K562 (cell line): ENCODE measurements around the gene KXD1. TPM values are rescaled to one million over a fixed set of nuclear protein-coding genes. Genes with fewer than 3 reads are reported as not detected.
A peak's percentile ranks its signal among the peaks of the same experiment; 100 is the strongest.

ENCODE experiments used
- CBX2 ChIP-seq: fragments of 200-600 bp; sonication (generic); IDR thresholded peaks from one replicate; pipeline ENCODE4 v1.6.1; 2012; ENCODE audit warnings: mild to moderate bottlenecking, low read length, inconsistent platforms; ENCODE audit not compliant: insufficient read depth, poor library complexity, severe bottlenecking
- CBX3 ChIP-seq, 2 experiments: IDR thresholded peaks; 1 replicate in 1 of 2; 2 replicates in 1 of 2; pipeline ENCODE4 v1.6.1; 2012; ENCODE audit warnings: inconsistent platforms in 2 of 2, low read length in 2 of 2, borderline replicate concordance in 1 of 2, control low read depth in 1 of 2
- ETV1 ChIP-seq: fragments of 450-650 bp; conservative IDR thresholded peaks from 2 replicates; pipeline ENCODE4 v1.6.1; 2016; ENCODE audit warnings: missing genetic modification characterization, control low read depth, low read depth, missing compliant biosample characterization
- FOXA3 ChIP-seq, 2 experiments: fragments of 450-650 bp in 1 of 2; sonication (generic) in 1 of 2; formaldehyde crosslinking; IDR thresholded peaks in 1 of 2; conservative IDR thresholded peaks in 1 of 2; 2 replicates each; pipeline versions ENCODE4 v1.4.0 to v1.8.0; 2020 to 2022; ENCODE audit warnings: mild to moderate bottlenecking in 2 of 2, missing genetic modification reagents in 1 of 2
- GTF2B ChIP-seq: IDR thresholded peaks from 2 replicates; pipeline ENCODE4 v1.6.1; 2011; ENCODE audit not compliant: insufficient read length; ENCODE audit errors: extremely low read depth
- HIVEP1 ChIP-seq: fragments of 250-450 bp; sonication (Bioruptor Pico); IDR thresholded peaks from 2 replicates; pipeline ENCODE4 v1.4.0; 2020; ENCODE audit warnings: mild to moderate bottlenecking
- RNF219 ChIP-seq: fragments of 250-450 bp; sonication (Bioruptor Pico); IDR thresholded peaks from 2 replicates; pipeline ENCODE4 v1.5.0; 2022; ENCODE audit warnings: mild to moderate bottlenecking
- SFPQ ChIP-seq: fragments of 200-400 bp; formaldehyde crosslinking; IDR thresholded peaks from 2 replicates; pipeline ENCODE4 v1.6.1; 2017; ENCODE audit warnings: mild to moderate bottlenecking, low read depth, low read length, moderate library complexity
- SP1 ChIP-seq: sonication (generic); formaldehyde crosslinking; IDR thresholded peaks from 2 replicates; pipeline ENCODE4 v1.8.1; 2022; ENCODE audit warnings: mild to moderate bottlenecking, missing genetic modification reagents
- TGIF2 ChIP-seq: sonication (generic); formaldehyde crosslinking; IDR thresholded peaks from 2 replicates; pipeline ENCODE4 v1.8.1; 2022; ENCODE audit warnings: mild to moderate bottlenecking, missing genetic modification reagents, moderate library complexity
- THRAP3 ChIP-seq: fragments of 450-650 bp; IDR thresholded peaks from 2 replicates; pipeline ENCODE4 v1.6.1; 2016; ENCODE audit warnings: mild to moderate bottlenecking, inconsistent platforms, borderline replicate concordance
- ZBTB17 ChIP-seq: fragments of 450-650 bp; formaldehyde crosslinking; IDR thresholded peaks from 2 replicates; pipeline ENCODE4 v1.4.0; 2020; ENCODE audit warnings: mild to moderate bottlenecking
- ZNF124 ChIP-seq: sonication (generic); formaldehyde crosslinking; IDR thresholded peaks from 2 replicates; pipeline ENCODE4 v1.8.1; 2022; ENCODE audit warnings: missing genetic modification reagents
- ZNF212 ChIP-seq: fragments of 450-650 bp; formaldehyde crosslinking; IDR thresholded peaks from 2 replicates; pipeline ENCODE4 v1.4.0; 2020; ENCODE audit warnings: mild to moderate bottlenecking
- ZNF740 ChIP-seq, 3 experiments: fragments of 200-800 bp in 1 of 3; sonication (Bioruptor generic) in 1 of 3; sonication (generic) in 1 of 3; formaldehyde crosslinking in 1 of 3; IDR thresholded peaks; 2 replicates each; pipeline versions ENCODE4 v1.6.1 to v1.8.0; 2016 to 2022; ENCODE audit warnings: mild to moderate bottlenecking in 2 of 3, missing compliant biosample characterization in 2 of 3, missing genetic modification characterization in 2 of 3, missing genetic modification reagents in 1 of 3
- polyA plus RNA-seq, 8 experiments: library from polyadenylated mRNA; depleted of rRNA in 4 of 8; stranded (reverse) in 5 of 8; unstranded in 3 of 8; fragments of >200 nt; fragmentation: Nextera tagmentation in 2 of 8; fragmentation: Illumina TruSeq in 1 of 8; extraction: Ambion mirVana in 2 of 8; extraction: Trizol in 1 of 8; gene quantifications; 2 replicates each; pipeline versions ENCODE4 v1.2.1 to v1.2.3, GENCODE V29; 2011 to 2014; ENCODE audit warnings: inconsistent platforms in 1 of 8, missing spikeins in 1 of 8
- total RNA-seq, 7 experiments: library from RNA; depleted of rRNA in 6 of 7; stranded (reverse); fragments of >200 nt in 6 of 7; fragmentation: Illumina TruSeq in 2 of 7; extraction: Trizol in 2 of 7; gene quantifications; 2 replicates each; pipeline versions ENCODE4 v1.2.1 to v1.2.3, GENCODE V29; 2011 to 2021; ENCODE audit warnings: low replicate concordance in 1 of 7
- TF ChIP-seq, protein P1 (sequence below): fragments of 250-450 bp; sonication (Bioruptor Pico); IDR thresholded peaks from 2 replicates; pipeline ENCODE4 v1.8.0; 2021; ENCODE audit warnings: moderate library complexity, mild to moderate bottlenecking, inconsistent platforms
- TF ChIP-seq, protein P2 (sequence below): IDR thresholded peaks from 2 replicates; pipeline ENCODE4 v1.6.1; 2014; ENCODE audit warnings: antibody characterized with exemption

The KXD1 gene
- total and polyA plus RNA-seq, 9 of the 15 experiments (the other 6 are each of a cell fraction or from before 2014, with no cell fraction given) = 21.9 to 210 (median 118) TPM

GRCh38 chr19:18589380-18590272 lies 32.0 kb downstream of the KXD1 start (continued):
- TF ChIP-seq SFPQ (no peak), THRAP3 (no peak), HIVEP1 (CRISPR knock-in tag) (no peak), CBX2 (no peak), ZNF212 (no peak), ZBTB17 (CRISPR knock-in tag) (peak; percentile 69), TGIF2 (CRISPR knock-in tag) (no peak), SP1 (CRISPR knock-in tag) (no peak), FOXA3 (CRISPR knock-in tag; conservative IDR thresholded peaks at IDR 0.05 in 1 of 2, IDR thresholded peaks at IDR 0.05 in 1 of 2) (0 out of 4 replicates have a peak, but pooled peaks of 1 of the 2 experiments have one; percentile 54), RNF219 (CRISPR knock-in tag) (no peak), GTF2B (no peak), ETV1 (tag) (0 out of 2 replicates have a peak, but pooled peaks have one; percentile 5), ZNF740 (CRISPR knock-in tag; IDR thresholded peaks at IDR 0.05) (0 out of 2 replicates have a peak, but pooled peaks have one; percentile 16), ZNF740 (tag; IDR thresholded peaks at IDR 0.05) (no peak), CBX3 (IDR thresholded peaks at IDR 0.05; ENCODE audit: borderline replicate concordance in 1 of 2, low read length in 2 of 2) (peak in 1 of 2 experiments; percentile 96; a peak in 2 of 3 replicates), ZNF124 (peak; percentile 57; the same call in 1 of the 2 replicates)
- TF ChIP-seq, protein P1, sequence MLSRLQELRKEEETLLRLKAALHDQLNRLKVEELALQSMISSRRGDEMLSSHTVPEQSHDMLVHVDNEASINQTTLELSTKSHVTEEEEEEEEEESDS = no peak
- TF ChIP-seq, protein P2, sequence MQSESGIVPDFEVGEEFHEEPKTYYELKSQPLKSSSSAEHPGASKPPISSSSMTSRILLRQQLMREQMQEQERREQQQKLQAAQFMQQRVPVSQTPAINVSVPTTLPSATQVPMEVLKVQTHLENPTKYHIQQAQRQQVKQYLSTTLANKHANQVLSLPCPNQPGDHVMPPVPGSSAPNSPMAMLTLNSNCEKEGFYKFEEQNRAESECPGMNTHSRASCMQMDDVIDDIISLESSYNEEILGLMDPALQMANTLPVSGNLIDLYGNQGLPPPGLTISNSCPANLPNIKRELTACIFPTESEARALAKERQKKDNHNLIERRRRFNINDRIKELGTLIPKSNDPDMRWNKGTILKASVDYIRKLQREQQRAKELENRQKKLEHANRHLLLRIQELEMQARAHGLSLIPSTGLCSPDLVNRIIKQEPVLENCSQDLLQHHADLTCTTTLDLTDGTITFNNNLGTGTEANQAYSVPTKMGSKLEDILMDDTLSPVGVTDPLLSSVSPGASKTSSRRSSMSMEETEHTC = no peak
